Loucy (cell line): ENCODE results near the gene COX8C.

ENCODE experiments used
- H2AFZ ChIP-seq: fragments of 200-600 bp; sonication (generic); 2 replicates; pipeline ENCODE4 v1.6.0; 2016; ENCODE audit warnings: antibody characterized with exemption, mild to moderate bottlenecking, low read length, moderate library complexity
- H3F3A ChIP-seq: fragments of 200-600 bp; 2 replicates; pipeline ENCODE4 v1.6.0; 2016; ENCODE audit warnings: antibody characterized with exemption, low read depth, mild to moderate bottlenecking
- H3K27me3 ChIP-seq: fragments of 200-600 bp; sonication (generic); 2 replicates; pipeline ENCODE4 v1.6.1; 2014; ENCODE audit warnings: low read length, mild to moderate bottlenecking; ENCODE audit not compliant: insufficient read depth, poor library complexity, severe bottlenecking
- H3K36me3 ChIP-seq: fragments of 200-600 bp; sonication (generic); 2 replicates; pipeline ENCODE4 v1.6.1; 2016; ENCODE audit warnings: low read length; ENCODE audit not compliant: insufficient read depth
- H3K4me1 ChIP-seq: fragments of 200-600 bp; sonication (generic); 2 replicates; pipeline ENCODE4 v1.5.1; 2014; ENCODE audit warnings: low read length, mild to moderate bottlenecking; ENCODE audit not compliant: insufficient read depth, poor library complexity, severe bottlenecking
- H3K4me2 ChIP-seq: fragments of 200-600 bp; sonication (generic); 2 replicates; pipeline ENCODE4 v1.6.0; 2014; ENCODE audit warnings: antibody characterized with exemption, low read length, low read depth, mild to moderate bottlenecking; ENCODE audit not compliant: poor library complexity, severe bottlenecking
- H3K4me3 ChIP-seq: fragments of 200-600 bp; sonication (generic); 2 replicates; pipeline ENCODE4 v1.5.1; 2014; ENCODE audit warnings: low read length, mild to moderate bottlenecking, mixed read lengths; ENCODE audit not compliant: poor library complexity, severe bottlenecking
- H3K79me2 ChIP-seq: fragments of 200-600 bp; sonication (generic); 2 replicates; pipeline ENCODE4 v1.6.1; 2014; ENCODE audit warnings: low read length; ENCODE audit not compliant: insufficient read depth
- H3K9ac ChIP-seq: fragments of 200-600 bp; sonication (generic); 2 replicates; pipeline ENCODE4 v1.6.0; 2014; ENCODE audit warnings: mild to moderate bottlenecking, low read depth, low read length, moderate library complexity; ENCODE audit not compliant: poor library complexity, severe bottlenecking
- H3K9me2 ChIP-seq: fragments of 200-600 bp; sonication (generic); replicated peaks from 2 replicates; pipeline ENCODE4 v1.6.1; 2016; ENCODE audit warnings: low read depth, low read length, mixed read lengths
- H3K9me3 ChIP-seq: fragments of 200-600 bp; sonication (generic); 2 replicates; pipeline ENCODE4 v1.6.1; 2014; ENCODE audit warnings: mild to moderate bottlenecking, antibody characterized with exemption, low read length, low read depth; ENCODE audit not compliant: insufficient read depth
- H4K20me1 ChIP-seq: fragments of 200-600 bp; sonication (generic); 2 replicates; pipeline ENCODE4 v1.6.0; 2014; ENCODE audit warnings: antibody characterized with exemption, low read length, mild to moderate bottlenecking; ENCODE audit not compliant: insufficient read depth, poor library complexity, severe bottlenecking
- EZH2phosphoT487 ChIP-seq: fragments of 200-600 bp; IDR thresholded peaks from 2 replicates; pipeline ENCODE4 v1.6.1; 2018; ENCODE audit warnings: antibody characterized with exemption, mild to moderate bottlenecking, moderate library complexity, borderline replicate concordance
- TF ChIP-seq, protein P1 (sequence below): fragments of 200-600 bp; sonication (generic); conservative IDR thresholded peaks from 2 replicates; pipeline ENCODE4 v1.5.1; 2014; ENCODE audit warnings: mild to moderate bottlenecking, antibody characterized with exemption, low read length

Gene COX8C

DNA sequence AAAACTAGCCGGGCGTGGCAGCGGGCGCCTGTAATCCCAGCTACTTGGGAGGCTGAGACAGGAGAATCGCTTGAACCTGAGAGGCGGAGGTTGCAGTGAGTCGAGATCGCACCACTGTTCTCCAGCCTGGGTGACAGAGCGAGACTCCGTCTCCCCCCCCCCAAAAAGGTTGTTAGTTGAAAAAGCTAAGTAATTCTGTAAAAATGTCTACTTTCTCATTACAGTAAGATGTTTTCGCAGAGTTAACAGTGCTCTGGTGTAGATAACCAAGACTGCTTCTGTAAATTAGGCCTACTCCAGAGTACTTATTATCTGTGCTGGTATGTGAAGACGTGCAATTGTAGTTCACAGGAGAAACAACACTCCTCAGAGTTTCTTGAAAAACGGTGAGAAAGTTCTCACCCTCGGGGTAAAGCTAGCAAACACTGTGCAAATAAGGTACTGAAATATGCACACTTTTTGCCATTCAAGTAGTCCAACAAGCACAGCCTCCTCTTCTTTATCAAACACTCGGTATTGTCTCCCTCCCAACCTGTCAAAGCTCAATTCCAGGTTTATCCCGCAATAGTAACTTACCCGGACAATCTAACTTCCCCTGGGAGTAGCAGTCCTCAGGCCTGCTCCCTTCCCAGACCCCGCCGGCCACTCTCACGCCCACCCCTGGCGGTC is 15.1 kb upstream of the COX8C start:
- H3K9ac ChIP-seq, result peak overlapping the region; percentile 96
- TF ChIP-seq, protein P1, sequence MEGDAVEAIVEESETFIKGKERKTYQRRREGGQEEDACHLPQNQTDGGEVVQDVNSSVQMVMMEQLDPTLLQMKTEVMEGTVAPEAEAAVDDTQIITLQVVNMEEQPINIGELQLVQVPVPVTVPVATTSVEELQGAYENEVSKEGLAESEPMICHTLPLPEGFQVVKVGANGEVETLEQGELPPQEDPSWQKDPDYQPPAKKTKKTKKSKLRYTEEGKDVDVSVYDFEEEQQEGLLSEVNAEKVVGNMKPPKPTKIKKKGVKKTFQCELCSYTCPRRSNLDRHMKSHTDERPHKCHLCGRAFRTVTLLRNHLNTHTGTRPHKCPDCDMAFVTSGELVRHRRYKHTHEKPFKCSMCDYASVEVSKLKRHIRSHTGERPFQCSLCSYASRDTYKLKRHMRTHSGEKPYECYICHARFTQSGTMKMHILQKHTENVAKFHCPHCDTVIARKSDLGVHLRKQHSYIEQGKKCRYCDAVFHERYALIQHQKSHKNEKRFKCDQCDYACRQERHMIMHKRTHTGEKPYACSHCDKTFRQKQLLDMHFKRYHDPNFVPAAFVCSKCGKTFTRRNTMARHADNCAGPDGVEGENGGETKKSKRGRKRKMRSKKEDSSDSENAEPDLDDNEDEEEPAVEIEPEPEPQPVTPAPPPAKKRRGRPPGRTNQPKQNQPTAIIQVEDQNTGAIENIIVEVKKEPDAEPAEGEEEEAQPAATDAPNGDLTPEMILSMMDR, result no peak
- TF ChIP-seq EZH2phosphoT487, result no peak
- no peaks in the 10 kb centered on the region for H3K9me3 ChIP-seq
- H4K20me1 ChIP-seq, result peaks cover 49% of the 10 kb centered on the region
- no peaks in the 10 kb centered on the region for H3K36me3 ChIP-seq
- H3K4me3 ChIP-seq, result peak overlapping the region; percentile 93
- H3K9me2 ChIP-seq, result no peaks in the 10 kb centered on the region
- H3K27me3 ChIP-seq, result no peaks in the 10 kb centered on the region
- H3K4me1 ChIP-seq, result peaks cover 57% of the 10 kb centered on the region
- no peaks in the 10 kb centered on the region for H3F3A ChIP-seq
- no peak overlapping the region; the same call in 1 of the 2 replicates for H2AFZ ChIP-seq
- H3K4me2 ChIP-seq, result peak overlapping the region; percentile 82
- H3K79me2 ChIP-seq, result peaks cover 87% of the 10 kb centered on the region

DNA sequence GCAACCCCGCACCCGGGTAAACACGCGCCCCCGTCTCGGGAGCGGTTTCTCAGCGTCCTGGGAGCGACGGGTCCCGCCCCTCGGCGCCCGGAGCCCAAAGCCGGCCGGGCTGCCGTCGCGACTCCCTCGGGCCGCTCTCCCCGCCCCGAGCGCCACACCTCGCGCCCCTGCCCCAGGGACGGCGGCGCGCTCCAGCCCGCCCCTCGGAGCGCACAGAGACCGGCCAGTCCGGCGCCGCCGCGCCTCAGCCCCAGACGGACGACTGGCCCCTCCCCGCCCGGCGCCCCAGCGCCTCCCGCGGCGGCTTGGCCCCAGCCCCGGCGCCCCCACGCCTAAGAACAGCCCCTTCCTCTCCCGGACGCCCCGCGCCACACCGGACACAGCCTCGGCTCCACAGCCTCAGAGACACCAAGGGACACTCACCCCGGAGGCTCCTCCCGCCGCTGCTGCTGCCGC is 14.6 kb upstream of the COX8C start:
- TF ChIP-seq, protein P1, result no peak
- TF ChIP-seq EZH2phosphoT487, result no peak

DNA sequence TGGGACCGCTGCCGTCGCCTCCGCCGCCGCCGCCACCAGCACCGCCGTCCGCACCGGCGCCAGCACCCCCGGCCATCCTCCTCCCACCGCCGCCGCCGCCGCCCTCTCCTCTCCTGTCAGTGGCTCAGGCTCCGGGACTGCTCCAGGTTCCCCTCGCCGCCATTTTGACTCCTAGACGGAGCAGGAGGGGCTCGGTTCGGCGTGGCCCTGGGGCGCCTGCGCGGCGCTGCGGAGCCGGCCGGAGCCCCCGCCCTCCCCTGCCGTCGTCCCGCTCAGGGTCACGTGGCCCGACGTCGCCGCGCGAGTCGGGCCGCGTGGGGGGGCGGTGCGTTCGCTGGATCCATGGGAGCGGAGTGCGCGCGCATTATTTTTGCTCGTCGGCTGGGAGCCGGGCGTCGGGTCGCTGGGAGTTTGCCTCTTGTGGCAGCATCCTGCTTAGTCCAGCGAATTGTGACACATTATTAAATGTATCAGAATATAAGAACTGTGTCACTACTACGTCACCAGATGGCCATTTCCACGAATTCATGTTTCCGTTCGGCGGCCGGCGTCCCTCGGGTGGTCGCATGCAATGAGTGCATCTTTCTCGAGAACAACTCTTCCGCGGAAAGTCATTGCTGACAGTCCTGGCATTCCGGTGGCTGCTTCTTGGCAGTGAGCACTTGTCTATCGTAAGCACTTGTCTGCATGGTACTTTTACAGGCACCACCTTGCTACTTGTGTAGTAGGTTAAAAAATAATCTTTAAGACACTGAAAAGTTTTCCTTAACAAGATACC is 13.9 kb upstream of the COX8C start, which contains the start of gene BTBD7:
Gene BTBD7 (minus strand): TSS at position 184 of the 778 bp plus-strand sequence. CDS start 36,985 bp downstream, outside the sequence.
- no peaks in the 10 kb centered on the region for H3K27me3 ChIP-seq
- H3K4me3 ChIP-seq, result peak within 1 kb of the TSS; percentile 93
- peaks cover 39% of the 10 kb centered on the region for H4K20me1 ChIP-seq
- H3K79me2 ChIP-seq, result peaks cover 76% of the 10 kb centered on the region
- H3K4me2 ChIP-seq, result peak within 1 kb of the TSS; percentile 99
- no peaks in the 10 kb centered on the region for H3K9me2 ChIP-seq
- no peaks in the 10 kb centered on the region; the same call in 1 of the 2 replicates for H3K9me3 ChIP-seq
- H2AFZ ChIP-seq, result peak within 1 kb of the TSS; percentile 70
- H3K36me3 ChIP-seq, result no peaks in the 10 kb centered on the region
- peaks cover 50% of the 10 kb centered on the region for H3K4me1 ChIP-seq
- no peak for TF ChIP-seq EZH2phosphoT487
- TF ChIP-seq, protein P1, result peak; percentile 36; the same call in 1 of the 2 replicates
- no peaks in the 10 kb centered on the region for H3F3A ChIP-seq
- H3K9ac ChIP-seq, result peak within 1 kb of the TSS; percentile 96

More for the DNA sequence above, 14.6 kb upstream of the COX8C start:
- H3K36me3 ChIP-seq, result no peaks in the 10 kb centered on the region
- H3K9me3 ChIP-seq, result no peaks in the 10 kb centered on the region; the same call in 1 of the 2 replicates
- no peaks in the 10 kb centered on the region for H3K27me3 ChIP-seq
- peak overlapping the region; percentile 82 for H3K4me2 ChIP-seq
- H3K79me2 ChIP-seq, result peaks cover 82% of the 10 kb centered on the region
- no peaks in the 10 kb centered on the region for H3K9me2 ChIP-seq
- peak overlapping the region; percentile 96 for H3K9ac ChIP-seq
- peak overlapping the region; percentile 93 for H3K4me3 ChIP-seq
- H4K20me1 ChIP-seq, result peaks cover 45% of the 10 kb centered on the region
- peak overlapping the region; percentile 70; the same call in 1 of the 2 replicates for H2AFZ ChIP-seq
- H3F3A ChIP-seq, result no peaks in the 10 kb centered on the region
- peaks cover 56% of the 10 kb centered on the region for H3K4me1 ChIP-seq
